A673 (cell line): Measurements from ENCODE around the gene SLC46A1. TPM values are rescaled to one million over a fixed set of nuclear protein-coding genes. Genes with fewer than 3 reads are reported as not detected.

Experiments
- BruUV-seq: library from RNA; stranded (reverse); fragments of 400-500 nt; replicated peaks from 2 replicates; lab custom pipeline; 2021; lab: Mats Ljungman, UMichigan
- CTCF ChIA-PET: fragments of 300-600 bp; sonication (Branson Sonifier 250); formaldehyde crosslinking; loops from one replicate; lab custom pipeline; 2022; ENCODE audit warnings: antibody characterized with exemption; lab: Charles Lee
- POLR2A ChIA-PET: fragments of 300-600 bp; sonication (Branson Sonifier 250); formaldehyde crosslinking; loops from one replicate; lab custom pipeline; 2022; ENCODE audit warnings: antibody characterized with exemption; ENCODE audit not compliant: low non-redundant PET; lab: Charles Lee
- DNase-seq: peaks from one replicate; pipeline ENCODE4 v3.0.0-alpha.2; 2015; ENCODE audit warnings: low spot score
- H3K27ac ChIP-seq: fragments of 200-600 bp; sonication (generic); 2 replicates; pipeline ENCODE4 v1.5.1; 2016; ENCODE audit warnings: mixed run types, low read depth, mild to moderate bottlenecking, mixed read lengths, antibody characterized with exemption, low read length; ENCODE audit not compliant: poor library complexity, severe bottlenecking
- H3K27me3 ChIP-seq: fragments of 200-600 bp; sonication (generic); replicated peaks from 2 replicates; pipeline ENCODE4 v1.6.1; 2017; ENCODE audit warnings: mixed run types, low read depth, mild to moderate bottlenecking, mixed read lengths, antibody characterized with exemption, low read length; ENCODE audit not compliant: insufficient read depth, poor library complexity
- H3K36me3 ChIP-seq: fragments of 200-600 bp; sonication (generic); 2 replicates; pipeline ENCODE4 v1.6.1; 2016; ENCODE audit warnings: mixed run types, mild to moderate bottlenecking, mixed read lengths, antibody characterized with exemption, low read length; ENCODE audit not compliant: insufficient read depth, poor library complexity, severe bottlenecking
- H3K4me1 ChIP-seq: fragments of 200-600 bp; sonication (generic); 2 replicates; pipeline ENCODE4 v1.6.1; 2017; ENCODE audit warnings: mixed run types, mild to moderate bottlenecking, mixed read lengths, antibody characterized with exemption, low read length; ENCODE audit not compliant: insufficient read depth, poor library complexity, severe bottlenecking
- H3K4me3 ChIP-seq: fragments of 200-600 bp; sonication (generic); 2 replicates; pipeline ENCODE4 v1.5.1; 2016; ENCODE audit warnings: low read depth, mixed run types, mild to moderate bottlenecking, mixed read lengths, low read length; ENCODE audit not compliant: poor library complexity, severe bottlenecking
- H3K9me3 ChIP-seq: fragments of 200-600 bp; sonication (generic); 2 replicates; pipeline ENCODE4 v1.6.1; 2016; ENCODE audit warnings: mixed run types, low read depth, mild to moderate bottlenecking, mixed read lengths, antibody characterized with exemption, low read length; ENCODE audit not compliant: poor library complexity, severe bottlenecking
- EZH2 ChIP-seq: fragments of 200-600 bp; sonication (generic); IDR thresholded peaks from 2 replicates; pipeline ENCODE4 v1.6.1; 2017; ENCODE audit warnings: borderline replicate concordance, low read depth, mild to moderate bottlenecking, mixed read lengths, antibody characterized with exemption, low read length; ENCODE audit not compliant: poor library complexity, severe bottlenecking
- intact Hi-C: fragments of 100-400 bp; cut with micrococcal nuclease; formaldehyde crosslinking; loops from one replicate; pipeline ENCODE4 v1.10.0; 2022; ENCODE audit not compliant: unreplicated experiment
- total RNA-seq: library from RNA; stranded (reverse); gene quantifications from 2 replicates; pipeline ENCODE4 v1.2.3, GENCODE V29; 2021
- TF ChIP-seq, protein P1 (sequence below): fragments of 300-800, 200-600 bp; sonication (generic); conservative IDR thresholded peaks from 2 replicates; pipeline ENCODE4 v1.5.1; 2017; ENCODE audit warnings: low read depth, mild to moderate bottlenecking, antibody characterized with exemption, low read length, moderate library complexity, mixed read lengths

SLC46A1 gene
- total RNA-seq, 1 experiment from 2014 or later: 4.4 TPM

DNA sequence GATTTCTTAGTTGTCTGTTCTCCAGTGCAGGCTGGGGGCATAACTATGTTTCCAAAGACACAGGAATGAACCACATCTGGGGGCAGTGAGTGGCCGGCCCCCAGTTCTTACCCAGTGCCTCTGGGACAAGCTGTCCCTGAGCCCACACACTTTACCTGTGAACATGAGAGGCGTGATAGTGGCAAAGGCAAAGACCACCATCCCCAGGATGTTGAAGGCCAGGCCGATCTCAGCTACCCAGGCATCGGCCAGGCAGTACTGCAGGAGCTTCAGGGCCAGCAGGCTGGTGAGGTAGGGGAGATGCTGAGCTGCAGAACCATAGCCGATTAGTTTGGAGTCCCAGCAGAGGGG, 1.6 kb downstream of the SLC46A1 start:
- ChIA-PET CTCF (interaction anchor here (1.0 kb wide), 1 partner anchor 12 kb away, joined by 4 read pairs; no protein-coding TSS in a partner anchor), POLR2A (no interaction called here)
- peaks cover 7% of the 10 kb centered on the region for H3K4me1 ChIP-seq
- no peak overlapping the region for H3K27ac ChIP-seq
- H3K36me3 ChIP-seq: no peaks in the 10 kb centered on the region
- no peak for DNase-seq
- H3K27me3 ChIP-seq: no peaks in the 10 kb centered on the region
- H3K4me3 ChIP-seq: no peak overlapping the region
- TF ChIP-seq, protein P1, sequence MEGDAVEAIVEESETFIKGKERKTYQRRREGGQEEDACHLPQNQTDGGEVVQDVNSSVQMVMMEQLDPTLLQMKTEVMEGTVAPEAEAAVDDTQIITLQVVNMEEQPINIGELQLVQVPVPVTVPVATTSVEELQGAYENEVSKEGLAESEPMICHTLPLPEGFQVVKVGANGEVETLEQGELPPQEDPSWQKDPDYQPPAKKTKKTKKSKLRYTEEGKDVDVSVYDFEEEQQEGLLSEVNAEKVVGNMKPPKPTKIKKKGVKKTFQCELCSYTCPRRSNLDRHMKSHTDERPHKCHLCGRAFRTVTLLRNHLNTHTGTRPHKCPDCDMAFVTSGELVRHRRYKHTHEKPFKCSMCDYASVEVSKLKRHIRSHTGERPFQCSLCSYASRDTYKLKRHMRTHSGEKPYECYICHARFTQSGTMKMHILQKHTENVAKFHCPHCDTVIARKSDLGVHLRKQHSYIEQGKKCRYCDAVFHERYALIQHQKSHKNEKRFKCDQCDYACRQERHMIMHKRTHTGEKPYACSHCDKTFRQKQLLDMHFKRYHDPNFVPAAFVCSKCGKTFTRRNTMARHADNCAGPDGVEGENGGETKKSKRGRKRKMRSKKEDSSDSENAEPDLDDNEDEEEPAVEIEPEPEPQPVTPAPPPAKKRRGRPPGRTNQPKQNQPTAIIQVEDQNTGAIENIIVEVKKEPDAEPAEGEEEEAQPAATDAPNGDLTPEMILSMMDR: no peak
- no peak for TF ChIP-seq EZH2
- H3K9me3 ChIP-seq: no peaks in the 10 kb centered on the region
- intact Hi-C loops: no loop called here
- BruUV-seq: no TSS peak

- Histone ChIP-seq H3K4me1 (peaks cover 7% of the 10 kb centered on the region), H3K27ac (no peak overlapping the region), H3K9me3 (no peaks in the 10 kb centered on the region), H3K4me3 (no peak overlapping the region), H3K27me3 (no peaks in the 10 kb centered on the region), H3K36me3 (no peaks in the 10 kb centered on the region)
- ChIA-PET CTCF (interaction anchor here (1.0 kb wide), 1 partner anchor 13 kb away, joined by 4 read pairs; no protein-coding TSS in a partner anchor), POLR2A (no interaction called here)
- intact Hi-C loops: no loop called here
- TF ChIP-seq EZH2: no peak
- TF ChIP-seq, protein P1: no peak
- DNase-seq: no peak
- BruUV-seq: no TSS peak
Observed at GRCh38 chr17:28404007-28404406, 2.0 kb downstream of the SLC46A1 start.

- POLR2A ChIA-PET: no interaction called here
- no TSS peak for BruUV-seq
- peaks cover 2% of the 10 kb centered on the region for H3K36me3 ChIP-seq
- TF ChIP-seq EZH2: no peak
- TF ChIP-seq, protein P1: no peak
- H3K4me3 ChIP-seq: no peak overlapping the region
- no peaks in the 10 kb centered on the region for H3K27me3 ChIP-seq
- CTCF ChIA-PET: no interaction called here
- intact Hi-C loops: no loop called here
- H3K9me3 ChIP-seq: no peaks in the 10 kb centered on the region
- peaks cover 4% of the 10 kb centered on the region for H3K4me1 ChIP-seq
- no peak for DNase-seq
- no peak overlapping the region for H3K27ac ChIP-seq
Observed at GRCh38 chr17:28402844-28403243, 3.2 kb downstream of the SLC46A1 start.
